GM19240 (cell line): Measurements from ENCODE around the gene OCRL.
"Not testable (repeated sequence)": the region's sequence is repeated elsewhere in the genome, so short reads cannot be mapped to it uniquely, and the experiment has no call there.

Source experiments
- DNase-seq: peaks from one replicate; pipeline ENCODE4 v3.0.0; 2011; ENCODE audit warnings: low spot score; ENCODE audit not compliant: insufficient read length

OCRL gene

GRCh38 chrX:129534816-129535578, 5.1 kb upstream of the OCRL start:
- no peak for DNase-seq

GRCh38 chrX:129540722-129541184, 694 bp downstream of the OCRL start:
- no peak for DNase-seq

DNA sequence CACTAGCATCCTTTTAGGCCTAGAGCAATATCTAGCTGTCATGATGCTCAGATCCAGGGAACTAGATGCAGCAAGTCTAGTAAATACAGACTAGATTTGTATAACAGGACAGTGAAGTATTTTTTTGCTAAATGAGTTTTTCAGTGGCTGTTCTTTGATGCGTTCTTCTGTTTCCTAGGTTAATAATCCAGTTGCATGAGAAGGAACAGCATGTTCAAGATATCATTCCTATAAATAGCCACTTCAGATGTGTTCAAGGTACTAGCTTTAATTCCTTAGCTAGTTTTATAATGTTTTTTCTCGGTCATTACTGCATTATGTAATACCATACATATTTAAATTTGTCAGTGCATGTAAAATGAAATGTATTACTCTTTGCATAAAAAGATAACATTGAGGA, 4.7 kb downstream of the OCRL start:
- no peak for DNase-seq

- no peak for DNase-seq
Observed at GRCh38 chrX:129545408-129545807, 5.3 kb downstream of the OCRL start.

DNA sequence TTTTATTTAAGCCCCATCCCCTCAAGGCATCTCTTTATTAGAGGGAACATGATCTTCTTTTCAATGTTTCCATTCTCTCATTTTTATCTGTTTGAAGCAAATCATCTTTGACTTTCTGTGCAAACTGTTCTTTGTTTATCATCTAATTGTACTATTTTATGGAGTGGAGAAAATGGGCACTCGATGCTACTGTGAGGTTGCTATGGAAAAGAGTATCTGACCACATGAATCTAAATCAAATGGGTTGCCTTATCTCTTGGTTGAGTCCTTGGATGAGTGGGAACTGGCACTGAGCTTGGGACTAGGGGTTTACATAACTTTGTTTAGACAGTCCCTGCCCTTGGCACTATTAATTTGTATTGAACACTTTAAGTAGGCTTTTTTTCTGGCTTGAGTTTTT, 9.1 kb downstream of the OCRL start:
- no peak for DNase-seq

DNA sequence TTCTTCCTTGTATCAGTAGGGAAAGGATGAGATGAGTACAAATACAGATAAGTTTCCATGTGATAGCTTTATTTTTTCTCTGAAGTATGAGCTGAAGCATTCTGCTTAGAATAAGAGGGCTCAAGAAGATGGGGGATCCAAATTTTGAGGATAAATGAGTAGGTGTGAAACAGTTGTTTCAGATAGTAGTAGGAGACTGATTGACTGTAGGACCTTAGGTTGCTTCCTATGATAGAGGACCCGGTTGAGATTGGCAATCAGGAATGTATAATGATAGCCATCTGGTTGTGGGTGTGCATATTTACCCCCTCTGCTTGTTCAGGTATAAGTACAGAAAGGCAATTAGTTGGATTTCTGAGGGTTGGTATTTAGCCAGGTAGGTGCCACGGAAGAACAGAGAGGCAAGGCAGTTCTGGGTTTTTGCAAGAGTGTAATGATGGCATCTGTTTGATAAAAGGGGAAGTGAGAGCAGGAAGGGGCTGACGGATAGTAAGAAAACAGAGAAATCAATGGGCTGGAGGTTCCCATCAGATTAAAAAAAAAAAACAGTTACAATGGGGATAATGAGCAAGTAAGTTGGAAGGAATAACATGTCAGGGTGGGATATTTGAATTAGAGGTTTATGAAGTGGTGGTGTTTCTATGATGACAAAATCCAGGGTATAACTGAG, 13.7 kb downstream of the OCRL start:
- DNase-seq: no peak

GRCh38 chrX:129554816-129555215, 14.8 kb downstream of the OCRL start:
- not testable (repeated sequence) for DNase-seq

DNA sequence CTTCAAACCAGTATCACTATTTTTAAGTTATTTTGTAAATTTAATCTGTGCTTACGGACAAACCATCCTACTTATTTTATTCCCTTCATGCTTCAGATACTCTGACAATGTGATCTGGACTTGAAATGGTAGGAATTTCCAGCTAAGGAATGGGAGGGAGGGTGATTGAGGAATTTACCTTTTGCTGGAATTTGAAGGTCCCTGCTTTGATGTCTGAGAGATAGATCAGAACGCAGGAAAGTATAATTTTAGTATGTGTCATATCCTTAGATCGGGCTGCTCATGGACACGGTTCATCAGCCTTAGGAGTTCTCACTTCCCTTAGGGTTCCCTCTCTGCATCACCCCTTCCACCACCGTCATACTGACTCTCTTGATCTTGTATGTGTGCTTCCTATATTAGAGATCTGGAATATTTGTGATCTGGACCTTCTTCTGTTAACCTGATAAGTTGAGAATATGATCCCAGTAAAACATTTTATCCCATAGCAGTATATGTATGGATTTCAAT, 16.8 kb downstream of the OCRL start:
- DNase-seq: no peak

DNA sequence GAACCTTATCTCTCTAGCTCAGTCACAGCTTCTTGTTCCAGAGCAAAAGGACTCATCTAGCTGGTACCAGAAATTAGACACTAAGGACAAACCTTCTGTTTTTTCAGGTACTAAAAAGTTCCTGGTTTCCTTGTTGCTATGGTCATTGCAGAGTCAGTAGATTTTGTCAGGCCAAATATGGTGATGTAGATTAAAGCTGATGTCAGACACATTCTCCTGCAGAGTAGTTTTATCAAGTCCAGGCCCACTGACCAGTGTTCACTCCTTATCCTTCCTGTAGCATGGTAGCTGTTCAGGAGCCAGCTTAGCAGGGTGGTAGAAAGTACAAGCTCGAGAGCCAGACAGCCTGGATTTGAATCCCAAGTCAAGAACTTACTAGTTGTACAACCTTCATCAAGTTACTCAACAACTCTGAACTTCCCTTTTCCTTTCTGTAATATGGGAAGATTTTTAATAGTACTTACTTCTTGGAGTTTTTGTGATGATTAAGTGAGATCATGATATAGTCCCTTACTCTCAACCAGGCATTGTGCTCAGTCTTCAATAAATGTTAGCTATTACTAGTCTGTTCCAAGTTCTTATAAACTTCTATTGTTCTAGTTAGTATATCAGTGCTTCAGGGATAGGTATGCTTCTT, 17.9 kb downstream of the OCRL start:
- no peak for DNase-seq

- no peak for DNase-seq
Observed at GRCh38 chrX:129559783-129560182, 19.7 kb downstream of the OCRL start.

DNA sequence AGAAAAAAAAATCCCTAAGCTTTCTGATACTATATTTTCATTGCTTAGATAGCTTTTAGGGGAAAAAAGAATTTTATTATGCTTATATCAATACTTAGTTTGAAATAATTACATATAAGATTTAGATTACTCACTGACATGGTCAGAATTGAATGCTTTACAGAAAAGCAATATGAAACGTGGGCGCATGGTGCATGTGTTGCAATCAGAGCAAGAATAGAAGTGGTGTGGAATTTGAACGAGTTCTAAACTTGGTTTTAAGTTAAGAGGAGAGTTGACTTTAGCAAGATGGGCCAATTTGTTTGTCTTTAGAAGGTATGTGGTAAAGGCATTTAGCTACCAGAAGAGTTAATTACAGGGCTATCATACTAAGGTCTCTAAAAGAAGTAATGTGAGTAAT, 21.4 kb downstream of the OCRL start:
- no peak for DNase-seq

GRCh38 chrX:129564345-129564744, 24.3 kb downstream of the OCRL start:
- DNase-seq: not testable (repeated sequence)

DNA sequence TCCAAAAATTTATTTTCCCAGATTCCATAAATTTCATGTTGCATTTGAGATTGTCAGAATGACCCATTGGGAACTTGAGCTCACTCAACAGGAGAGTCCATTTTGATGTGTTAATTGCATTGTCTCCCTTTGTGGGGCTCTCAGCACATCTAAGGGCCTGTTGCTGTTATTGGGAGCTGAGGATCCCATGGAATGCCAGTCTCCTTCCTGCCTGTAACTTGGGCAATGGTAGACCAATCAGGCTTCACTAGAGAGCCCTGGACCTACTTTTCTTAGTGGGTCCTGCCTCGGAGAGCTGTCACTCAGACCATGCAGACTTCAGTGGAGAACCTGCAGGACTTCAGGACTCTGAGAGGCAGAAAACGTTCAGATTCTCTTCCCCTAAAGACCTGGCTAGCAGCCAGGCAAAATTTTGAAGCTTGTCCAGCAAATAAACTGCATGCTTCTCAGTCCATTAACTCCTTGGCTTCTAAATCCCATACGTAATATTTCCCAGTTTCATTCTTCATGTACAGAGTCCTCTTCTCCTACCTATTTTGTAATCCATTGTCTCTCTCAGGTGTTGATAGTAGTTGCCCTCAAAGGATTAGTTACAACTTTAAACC, 25.1 kb downstream of the OCRL start:
- no peak for DNase-seq

- no peak for DNase-seq
Observed at GRCh38 chrX:129566073-129566472, 26.0 kb downstream of the OCRL start.

DNA sequence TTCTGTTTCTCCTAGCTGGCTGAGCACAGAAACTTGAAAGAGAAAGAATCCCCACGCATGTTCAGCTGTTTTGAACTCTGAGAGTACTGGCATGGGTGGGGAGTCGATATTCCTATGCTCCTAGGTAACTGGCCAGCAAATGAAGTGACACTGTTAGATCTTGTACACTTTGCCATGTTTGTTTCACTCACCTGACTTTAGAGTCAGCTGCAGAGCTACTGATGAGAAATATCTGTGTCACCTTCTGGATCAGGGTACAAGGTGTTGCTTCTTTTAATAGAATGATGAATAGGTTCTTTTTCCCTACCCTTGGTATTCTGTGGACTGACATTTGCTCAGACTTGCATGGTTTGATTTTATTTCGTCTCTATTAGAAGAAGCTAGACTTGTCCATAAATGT, 28.3 kb downstream of the OCRL start:
- no peak for DNase-seq

DNA sequence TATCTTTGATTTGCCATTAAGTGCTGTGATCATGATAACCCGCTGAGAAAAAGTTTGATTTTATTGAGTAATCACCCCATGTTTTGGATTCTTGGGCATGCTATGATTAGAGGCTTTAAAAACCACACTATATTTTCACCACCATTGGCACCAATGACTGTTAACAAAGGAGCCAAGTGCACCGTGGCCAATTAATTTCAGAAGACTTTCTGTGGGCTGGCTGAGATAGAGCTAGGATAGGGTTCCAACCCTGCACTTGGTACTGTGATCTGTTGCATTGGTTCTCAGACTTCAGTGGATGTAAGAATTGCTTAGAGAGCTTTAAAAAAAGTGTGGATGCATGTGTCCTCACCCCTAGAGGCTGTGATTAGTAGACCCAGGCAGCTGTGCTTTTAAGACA, 32.4 kb downstream of the OCRL start:
- no peak for DNase-seq

DNA sequence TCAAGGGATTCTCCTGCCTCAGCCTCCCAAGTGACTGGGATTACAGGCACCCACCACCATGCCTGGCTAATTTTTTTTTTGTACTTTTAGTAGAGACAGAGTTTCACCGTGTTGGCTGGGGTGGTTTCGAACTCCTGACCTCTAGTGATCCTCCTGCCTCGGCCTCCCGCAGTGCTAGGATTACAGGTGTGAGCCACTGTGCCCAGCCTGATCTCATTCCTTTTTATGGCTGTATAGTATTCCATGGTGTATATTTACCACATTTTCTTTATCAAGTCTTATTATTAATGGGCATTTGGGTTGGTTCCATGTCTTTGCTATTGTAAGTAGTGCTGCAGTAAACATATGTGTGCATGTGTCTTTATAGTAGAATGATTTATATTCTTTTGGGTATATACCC, 33.6 kb downstream of the OCRL start:
- not testable (repeated sequence) for DNase-seq

DNA sequence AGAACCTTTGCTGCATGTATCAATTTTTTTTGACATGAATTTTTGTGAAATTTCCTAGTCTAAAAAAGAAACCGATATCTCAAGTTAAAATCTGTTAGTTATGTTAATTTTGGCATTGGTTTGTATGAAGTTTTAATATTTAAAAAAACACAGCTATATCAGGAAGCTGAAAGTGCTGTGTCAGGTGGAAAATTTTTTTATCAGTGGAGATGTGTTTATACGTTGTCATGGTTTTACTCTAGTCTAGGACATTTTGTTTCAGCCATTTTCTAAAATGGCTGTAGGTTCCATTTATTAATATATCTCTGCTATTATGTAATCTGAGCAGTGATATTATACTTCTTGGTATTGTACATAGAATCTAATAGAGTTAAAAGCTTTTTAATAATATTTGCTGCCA, 34.2 kb downstream of the OCRL start:
- no peak for DNase-seq

DNA sequence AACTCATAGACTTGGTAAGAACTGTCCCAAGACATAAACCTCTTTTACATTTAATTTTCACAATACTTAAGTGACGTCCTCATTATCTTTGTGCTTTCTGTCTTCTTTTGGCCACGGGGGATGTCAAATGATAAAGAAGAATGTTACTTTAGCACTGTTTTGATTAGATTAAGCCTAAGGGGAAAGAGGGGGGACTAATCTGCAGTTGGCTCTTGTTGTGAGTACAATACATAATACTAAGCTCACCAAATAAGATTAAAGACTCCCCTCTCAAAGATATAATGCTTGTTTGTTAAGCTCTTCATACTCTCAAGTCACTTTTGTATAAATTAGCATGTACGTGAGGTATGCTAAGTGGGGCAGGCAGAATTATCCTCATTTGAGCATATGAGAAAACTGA, 36.5 kb downstream of the OCRL start:
- no peak for DNase-seq

DNA sequence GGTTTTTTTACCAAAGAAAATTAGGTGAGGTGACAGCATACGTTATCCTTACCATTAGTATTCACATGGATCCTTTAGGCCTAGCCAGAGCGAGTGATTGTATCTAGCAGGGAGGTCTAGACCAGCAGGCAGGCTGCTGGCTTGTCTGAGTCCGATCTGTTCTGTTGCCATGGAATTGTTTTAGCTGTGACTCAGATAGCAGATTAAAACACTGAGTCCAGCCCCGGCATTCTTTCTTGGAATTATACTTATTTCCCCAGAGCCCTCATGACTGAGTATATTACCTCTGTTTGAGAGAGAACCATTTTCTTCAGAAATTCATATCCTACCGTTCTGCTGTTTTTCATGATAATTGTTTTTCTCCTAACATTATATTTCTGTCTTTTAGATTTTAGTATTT, 37.4 kb downstream of the OCRL start:
- DNase-seq: no peak

DNA sequence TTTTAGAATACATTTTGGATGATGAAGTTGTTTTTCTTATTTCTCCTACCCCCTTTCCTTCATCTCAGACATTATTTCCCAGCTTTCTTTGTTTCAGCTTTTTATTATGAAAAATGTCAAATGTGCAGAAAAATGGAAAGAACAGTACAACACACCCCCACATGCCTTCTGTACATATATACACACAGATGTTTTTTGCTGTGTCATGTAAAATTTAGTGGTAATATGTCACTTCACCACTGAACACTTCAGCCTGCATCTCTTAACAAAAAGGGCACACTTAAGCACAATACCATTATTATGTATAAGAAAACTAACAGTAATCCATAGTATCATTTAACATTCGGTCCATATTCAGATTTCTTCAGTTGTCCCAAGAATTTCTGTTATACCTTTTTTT, 37.8 kb downstream of the OCRL start:
- no peak for DNase-seq

DNA sequence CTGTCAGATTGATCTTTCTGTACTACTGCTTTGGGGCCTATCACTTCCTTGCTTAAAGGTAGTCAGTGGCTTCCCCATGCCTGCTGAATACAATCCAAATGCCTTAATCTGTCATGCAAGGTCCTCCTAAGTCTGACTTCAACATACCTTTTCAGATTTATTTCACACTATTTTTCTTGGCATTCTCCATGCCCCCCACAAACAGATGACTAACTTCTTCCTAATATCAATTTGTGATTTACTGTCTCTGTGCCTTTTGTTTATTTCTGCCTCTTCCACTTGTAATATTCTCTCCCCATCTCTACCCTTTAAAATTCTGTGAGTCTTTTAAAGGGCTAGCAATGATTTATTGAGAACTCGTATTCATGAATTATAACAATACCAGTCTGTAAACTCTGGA, 41.8 kb downstream of the OCRL start:
- DNase-seq: no peak
